Measurements from ENCODE around the gene GUSB.
"Not testable (repeated sequence)": the region's sequence is repeated elsewhere in the genome, so short reads cannot be mapped to it uniquely, and the experiment has no call there.

The GUSB gene

DNA sequence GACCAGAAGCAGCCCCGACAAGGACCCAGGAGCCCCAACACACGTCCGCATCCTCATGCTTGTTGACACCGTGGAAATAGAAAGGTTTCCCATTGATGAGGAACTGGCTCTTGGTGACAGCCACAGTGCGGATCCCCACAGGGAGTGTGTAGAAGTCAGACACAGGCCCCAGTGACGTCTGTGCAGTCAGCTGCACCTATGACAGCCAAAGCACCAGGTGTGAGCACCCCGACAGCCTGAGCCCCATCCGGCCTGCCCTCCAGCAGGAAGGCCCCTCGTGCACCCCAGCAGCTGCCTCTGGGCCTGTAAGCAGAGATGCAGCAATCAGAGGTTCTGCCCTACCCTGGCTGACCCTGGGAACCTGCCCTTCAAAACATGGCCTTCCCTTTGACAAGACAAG, 7.1 kb downstream of the GUSB start:
- no peak for DNase-seq

DNA sequence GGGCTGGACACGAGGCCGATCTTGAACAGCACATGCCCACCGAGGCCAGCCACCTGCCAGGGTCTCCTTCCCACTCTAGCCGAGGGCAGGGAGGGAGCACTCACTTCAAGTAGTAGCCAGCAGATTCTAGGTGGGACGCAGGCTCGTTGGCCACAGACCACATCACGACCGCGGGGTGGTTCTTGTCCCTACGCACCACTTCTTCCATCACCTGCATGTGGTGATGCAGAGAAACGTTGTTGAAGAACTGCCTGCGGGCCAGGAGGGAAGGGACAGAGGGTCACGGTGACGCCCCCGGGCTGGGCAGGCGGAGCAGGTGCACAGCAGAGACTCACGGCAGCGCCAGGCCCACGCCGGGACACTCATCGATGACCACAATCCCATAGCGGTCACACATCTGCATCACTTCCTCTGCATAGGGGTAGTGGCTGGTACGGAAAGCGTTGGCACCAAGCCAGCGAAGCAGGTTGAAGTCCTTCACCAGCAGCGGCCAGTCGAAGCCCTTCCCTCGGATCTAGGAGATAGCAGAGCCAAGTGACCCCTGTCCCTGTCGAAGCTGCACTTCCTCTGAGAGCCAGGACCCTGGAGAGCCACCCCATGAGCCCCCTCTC, 7.7 kb downstream of the GUSB start:
- no peak for DNase-seq

DNA sequence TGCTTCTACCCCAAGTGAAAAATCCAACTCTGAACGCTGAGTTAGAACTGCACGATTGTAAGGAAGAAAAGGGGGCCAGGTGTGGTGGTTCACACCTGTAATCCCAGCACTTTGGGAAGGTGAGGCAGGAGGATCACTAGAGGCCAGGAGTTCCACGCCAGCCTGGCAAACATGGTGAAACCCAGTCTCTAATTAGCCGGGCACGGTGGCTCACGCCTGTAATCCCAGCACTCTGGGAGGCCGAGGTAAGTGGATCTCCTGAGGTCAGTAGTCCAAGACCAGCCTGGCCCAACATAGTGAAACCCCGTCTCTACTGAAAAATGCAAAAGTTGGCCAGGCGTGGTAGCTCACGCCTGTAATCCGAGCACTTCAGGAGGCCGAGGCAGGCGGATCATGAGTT, 9.0 kb downstream of the GUSB start:
- DNase-seq = no peak

DNA sequence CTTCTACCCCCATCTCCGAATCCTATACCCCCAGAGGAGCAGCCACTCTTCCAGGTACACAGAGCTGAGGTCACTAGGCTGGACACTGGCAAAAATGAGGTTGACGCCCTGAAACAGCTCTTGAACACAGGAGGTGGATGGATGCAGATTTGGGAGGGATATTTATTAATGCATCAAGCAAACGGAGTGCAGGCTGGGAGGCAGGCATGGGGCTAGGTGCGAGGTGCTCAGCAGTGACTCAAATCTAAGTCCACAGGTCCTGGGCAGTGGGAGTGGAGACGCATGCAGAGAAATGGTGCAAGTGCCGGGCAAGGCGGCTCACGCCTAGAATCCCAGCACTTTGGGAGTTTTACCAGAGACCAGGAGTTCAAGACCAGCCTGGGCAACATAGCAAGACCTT, 11.0 kb downstream of the GUSB start:
- no peak for DNase-seq

DNA sequence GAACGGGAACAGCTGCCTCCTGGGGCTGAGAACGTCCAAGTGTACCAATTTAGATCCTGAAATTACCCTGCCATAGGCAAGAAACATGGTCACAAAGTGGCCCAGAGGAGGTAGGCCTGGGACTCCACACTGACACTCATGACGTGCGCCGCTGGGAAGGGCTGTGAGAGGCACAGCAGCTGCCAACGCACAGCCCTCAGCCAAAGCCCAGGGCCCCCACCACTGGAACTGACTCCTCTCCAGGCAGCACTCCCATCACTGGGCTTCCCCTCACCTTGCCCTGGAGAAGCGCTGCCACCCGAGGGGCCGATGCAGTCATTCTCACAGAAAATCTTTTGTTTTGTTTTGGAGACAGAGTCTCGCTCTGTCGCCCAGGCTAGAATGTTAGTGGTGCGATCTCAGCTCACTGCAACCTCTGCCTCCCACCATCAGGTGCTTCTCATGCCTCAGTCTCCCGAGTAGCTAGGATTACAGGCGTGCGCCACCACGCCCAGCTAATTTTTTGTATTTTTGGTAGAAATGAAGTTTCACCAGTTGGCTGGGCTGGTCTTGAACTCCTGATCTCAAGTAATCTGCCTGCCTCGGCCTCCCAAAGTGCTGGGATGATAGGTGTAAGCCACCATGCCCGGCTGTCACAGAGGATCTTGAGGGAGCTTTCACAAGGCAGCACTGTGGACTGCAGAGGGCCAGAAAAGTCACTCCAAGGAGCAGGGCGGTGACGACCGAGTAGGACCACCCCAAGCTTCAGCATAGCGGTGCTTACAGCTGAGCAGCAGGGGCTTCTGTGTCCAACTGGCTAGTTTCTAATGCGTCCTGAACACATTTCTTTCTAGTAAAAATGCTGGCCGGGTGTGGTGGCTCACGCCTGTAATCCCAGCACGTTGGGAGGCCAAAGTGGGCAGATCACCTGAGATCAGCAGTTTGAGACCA, 13.5 kb downstream of the GUSB start:
- DNase-seq = no peak

DNA sequence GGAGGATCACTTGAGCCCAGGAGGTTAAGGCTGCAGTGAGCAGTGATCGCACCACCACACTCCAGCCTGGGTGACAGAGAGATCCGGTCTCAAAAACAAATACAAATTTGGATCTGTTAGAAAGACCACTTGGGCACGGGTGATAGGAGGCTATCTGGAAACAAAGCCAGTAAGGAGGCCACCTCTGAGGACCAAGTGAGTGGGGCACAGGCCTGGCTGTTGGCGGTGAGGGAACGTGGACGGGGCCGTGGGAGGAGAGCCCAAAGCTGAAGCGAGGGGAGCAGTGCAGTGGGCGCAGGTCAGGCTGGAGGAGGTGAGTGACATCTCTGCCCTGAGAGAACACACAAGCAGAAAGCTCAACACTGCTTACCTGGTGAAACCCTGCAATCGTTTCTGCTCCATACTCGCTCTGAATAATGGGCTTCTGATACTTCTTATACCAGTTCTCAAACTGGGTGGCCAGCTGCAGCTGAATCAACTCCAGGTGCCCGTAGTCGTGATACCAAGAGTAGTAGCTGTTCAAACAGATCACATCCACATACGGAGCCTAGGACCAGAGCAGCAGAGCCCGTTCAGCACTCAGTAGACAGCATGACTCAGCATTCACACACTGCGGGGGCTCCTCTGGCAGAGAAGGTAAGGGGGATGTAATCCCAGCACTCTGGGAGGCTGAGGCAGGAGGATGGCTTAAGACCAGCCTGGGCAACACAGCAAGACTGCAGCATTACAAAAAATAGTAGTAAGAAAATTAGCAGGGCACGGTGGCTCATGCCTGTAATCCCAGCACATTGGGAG, 14.5 kb downstream of the GUSB start:
- no peak for DNase-seq

DNA sequence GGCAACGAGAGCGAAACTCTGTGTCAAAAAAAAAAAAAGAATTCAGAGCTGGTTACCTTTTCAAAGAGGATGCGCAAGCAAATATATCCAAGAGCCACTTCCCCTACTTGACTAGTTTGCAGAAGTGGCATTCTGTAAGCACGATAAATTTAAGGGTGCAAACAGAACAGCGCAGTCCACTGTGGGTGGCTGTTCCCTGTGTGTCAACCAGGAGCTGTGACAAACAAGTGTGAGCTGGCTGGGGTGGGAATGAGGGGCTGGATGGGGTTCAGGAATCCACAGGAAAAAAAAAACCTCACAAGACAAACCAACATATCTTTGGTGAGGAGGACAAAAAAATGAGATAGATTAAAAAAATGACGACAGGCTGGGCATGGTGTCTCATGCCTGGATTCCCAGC, 15.9 kb downstream of the GUSB start:
- DNase-seq = no peak

DNA sequence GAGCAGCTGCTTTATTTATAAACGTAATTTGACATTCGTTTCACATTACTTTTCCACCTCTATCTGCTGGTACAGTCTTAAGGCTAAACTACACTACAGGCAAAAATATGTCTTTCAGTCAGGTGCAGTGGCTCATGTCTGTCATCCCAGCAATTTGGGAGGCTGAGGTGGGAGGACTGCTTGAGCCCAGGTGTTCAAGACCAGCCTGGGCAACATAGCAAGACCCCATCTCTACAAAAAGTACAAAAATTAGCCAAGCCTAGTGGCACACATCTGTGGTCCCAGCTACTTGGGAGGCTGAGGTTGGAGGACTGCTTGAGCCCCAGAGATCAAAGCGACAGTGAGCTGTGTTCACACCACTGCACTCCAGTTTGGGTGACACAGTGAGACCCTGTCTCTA, 17.3 kb downstream of the GUSB start:
- DNase-seq = not testable (repeated sequence)

DNA sequence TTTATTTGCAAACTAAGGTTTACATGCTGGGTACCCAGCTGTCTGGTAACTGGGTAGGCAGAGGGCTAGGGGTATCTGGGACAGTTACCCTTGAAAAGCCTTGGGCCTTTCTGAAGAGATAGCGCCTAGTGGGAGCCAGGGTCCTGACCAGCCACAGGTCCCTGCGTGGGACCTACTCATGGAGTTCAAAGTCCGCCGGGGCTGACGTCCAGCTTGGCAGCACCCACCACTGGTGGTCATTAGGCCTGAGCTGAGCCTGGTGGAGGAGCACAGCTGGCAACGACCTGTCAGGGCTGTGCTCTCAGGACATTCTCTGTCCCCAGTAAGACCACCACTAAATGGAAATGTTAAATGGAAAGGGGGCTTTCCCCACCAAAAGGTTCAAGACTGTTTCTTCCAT, 20.0 kb downstream of the GUSB start:
- no peak for DNase-seq

DNA sequence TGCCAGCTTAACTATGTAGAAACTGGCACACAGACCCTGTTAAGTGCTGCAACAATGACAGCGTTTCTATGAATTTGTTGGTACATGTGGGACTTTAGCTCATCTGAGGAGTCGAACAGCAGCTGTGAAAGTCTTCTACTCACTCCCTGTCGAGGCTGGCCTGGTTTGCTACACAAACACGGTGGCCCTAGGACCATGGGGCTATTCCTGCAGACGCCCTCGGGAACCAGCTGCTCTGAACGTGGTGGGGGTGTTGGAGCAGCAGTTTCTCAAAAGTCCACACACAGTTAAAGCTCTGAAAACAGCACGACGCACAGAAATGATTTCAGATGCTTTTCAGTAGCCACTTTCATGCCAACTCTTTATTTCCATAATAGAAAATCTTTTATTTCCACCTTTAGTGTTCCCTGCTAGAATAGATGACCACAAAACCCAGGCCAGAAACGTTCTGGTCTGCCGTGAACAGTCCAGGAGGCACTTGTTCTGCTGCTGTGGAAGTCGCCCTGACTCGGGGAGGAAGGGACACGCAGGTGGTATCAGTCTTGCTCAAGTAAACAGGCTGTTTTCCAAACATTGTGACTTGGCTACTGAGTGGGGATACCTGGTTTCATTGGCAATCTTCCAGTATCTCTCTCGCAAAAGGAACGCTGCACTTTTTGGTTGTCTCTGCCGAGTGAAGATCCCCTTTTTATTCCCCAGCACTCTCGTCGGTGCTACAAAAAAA, 21.5 kb downstream of the GUSB start:
- DNase-seq = no peak

DNA sequence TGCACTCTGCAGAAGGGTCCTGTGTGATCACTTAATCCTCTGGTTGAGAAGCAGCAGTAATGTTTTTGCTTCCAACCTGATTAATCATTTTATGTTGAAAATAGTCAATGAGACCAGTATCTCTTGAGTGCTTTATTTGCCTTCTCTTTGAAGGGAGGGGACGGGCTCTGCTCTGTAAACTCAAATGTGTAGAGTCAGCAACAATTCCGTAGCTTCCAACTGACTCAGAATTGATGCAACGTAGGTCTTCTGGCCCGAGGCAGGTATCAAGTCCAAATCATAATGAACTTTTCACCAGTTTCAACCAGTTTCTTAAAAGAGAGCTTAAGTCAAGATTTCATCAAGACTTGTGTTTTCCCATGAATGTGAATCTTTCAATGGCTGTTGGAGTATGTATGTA, 26.3 kb downstream of the GUSB start:
- DNase-seq = no peak

DNA sequence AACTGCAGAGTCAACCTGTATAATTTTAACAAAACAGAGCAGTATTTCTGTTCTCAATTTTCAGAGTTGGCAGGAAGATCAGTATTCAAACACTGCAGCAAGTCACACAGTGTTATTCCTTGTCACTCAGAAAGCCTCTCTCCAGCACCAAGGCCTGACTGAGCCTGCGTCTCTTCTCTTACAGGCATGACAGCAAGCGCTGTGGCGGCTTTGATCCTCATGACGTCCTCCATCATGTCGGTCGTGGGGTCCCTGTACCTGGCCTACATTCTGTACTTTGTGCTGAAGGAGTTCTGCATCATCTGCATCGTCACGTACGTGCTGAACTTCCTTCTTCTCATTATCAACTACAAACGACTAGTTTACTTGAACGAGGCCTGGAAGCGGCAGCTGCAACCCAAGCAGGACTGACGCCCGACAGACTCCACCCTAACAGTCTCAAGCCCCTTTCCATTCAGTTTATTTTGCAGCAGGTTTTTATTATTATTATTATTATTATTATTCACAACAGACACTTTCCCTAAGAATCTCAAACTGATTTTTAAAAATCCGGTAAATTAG, 28.0 kb downstream of the GUSB start:
- DNase-seq = no peak

DNA sequence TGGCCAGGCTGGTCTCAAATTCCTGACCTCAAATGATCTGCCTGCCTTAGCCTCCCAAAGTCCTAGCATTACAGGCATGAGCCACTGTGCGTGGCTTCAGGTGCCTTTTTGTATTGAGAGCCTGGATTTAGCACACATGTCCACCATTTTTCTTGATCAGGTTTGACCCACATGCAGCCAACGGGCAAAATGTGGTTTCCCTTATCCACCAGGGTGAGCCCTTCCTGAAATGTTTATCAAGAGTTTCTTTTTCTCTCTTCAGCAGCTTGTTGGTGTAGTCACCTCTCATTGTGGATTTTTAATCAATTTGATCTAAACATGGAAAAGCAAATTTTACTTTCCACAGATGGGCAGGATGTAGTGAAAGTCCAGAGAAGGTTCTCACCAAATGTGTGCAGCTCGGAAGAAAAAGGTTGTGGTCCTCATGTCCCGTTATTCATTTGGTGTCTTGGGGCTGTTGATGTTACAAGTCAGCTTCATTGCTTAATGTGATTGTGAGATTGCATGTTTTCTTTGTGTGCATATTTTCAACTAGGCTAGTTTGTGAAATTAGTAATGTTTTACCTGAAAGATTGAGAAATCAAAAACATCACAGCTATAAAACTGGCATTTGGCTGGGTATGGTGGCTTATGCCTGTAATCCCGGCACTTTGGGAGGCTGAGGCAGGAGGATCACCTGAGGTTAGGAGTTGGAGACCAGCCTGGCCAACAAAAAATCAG, 28.9 kb downstream of the GUSB start:
- no peak for DNase-seq

DNA sequence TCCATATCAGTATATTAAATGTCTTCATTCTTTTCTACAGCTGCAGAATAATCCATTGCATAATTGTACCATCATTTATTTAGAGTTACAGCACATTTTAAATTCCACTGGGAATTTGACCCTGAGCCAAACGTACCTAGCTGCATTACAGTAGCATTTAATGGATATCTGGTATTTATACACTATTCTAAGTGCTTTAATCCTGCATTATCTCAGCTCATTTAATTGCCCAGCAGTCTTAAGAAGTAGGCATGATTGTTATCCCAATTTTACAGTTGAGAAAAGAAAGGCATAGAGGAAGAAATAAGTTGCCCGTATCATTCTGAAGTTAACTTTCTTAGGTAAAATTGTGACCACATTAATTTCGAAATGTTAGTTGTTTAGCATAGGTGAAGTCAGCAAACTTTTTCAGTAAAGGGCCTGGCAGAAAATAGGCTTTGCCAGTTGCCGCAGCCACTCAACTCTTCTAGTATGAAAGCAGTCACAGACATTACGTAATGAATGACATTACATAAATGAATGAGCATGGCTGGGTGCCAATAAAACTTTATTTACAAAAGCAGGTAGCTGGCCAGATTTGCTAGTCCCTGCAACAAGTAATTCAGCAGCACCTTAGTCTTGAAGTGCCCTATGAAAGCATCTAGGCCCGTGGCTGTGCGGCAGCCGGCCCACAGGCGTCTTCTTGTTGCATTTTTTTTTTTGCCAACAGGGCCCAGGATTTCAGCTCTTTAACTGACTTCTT, 30.0 kb downstream of the GUSB start:
- DNase-seq = no peak

DNA sequence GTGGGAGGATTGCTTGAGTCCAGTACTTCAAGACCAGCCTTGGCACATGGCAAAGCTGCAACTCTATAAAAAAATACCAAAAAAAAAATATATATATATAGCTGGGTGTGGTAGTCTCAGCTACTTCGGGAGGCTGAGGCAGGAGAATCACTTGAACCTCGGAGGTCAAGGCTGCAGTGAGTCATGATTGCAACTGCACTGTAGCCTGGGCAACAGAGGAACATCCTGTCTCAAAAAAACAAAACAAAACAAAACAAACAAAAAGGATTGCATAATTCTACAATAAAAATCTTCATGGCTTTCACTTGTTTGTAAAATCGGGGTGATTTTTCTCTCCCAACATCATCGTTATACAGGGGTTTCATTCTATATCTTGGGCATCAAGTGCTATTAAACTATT, 35.1 kb downstream of the GUSB start:
- no peak for DNase-seq

DNA sequence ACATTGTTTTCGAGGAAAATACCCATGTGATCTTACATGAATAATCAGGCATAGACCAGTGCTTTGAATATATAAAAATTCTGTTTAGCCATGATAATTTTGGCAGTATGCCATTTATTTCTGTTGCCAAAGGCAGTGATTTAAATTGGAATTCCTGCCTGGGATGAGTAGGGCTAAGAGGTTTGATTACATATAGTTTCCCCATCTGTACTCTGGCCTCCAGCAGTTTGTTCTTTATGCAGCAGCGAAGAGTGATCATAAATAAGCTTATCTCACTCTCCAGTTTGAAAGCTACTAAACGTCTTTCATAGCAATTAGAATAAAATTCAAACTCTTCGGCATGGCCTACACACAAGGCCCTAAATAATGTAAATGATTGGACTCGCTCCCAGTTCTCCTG, 36.2 kb downstream of the GUSB start:
- DNase-seq = not testable (repeated sequence)

DNA sequence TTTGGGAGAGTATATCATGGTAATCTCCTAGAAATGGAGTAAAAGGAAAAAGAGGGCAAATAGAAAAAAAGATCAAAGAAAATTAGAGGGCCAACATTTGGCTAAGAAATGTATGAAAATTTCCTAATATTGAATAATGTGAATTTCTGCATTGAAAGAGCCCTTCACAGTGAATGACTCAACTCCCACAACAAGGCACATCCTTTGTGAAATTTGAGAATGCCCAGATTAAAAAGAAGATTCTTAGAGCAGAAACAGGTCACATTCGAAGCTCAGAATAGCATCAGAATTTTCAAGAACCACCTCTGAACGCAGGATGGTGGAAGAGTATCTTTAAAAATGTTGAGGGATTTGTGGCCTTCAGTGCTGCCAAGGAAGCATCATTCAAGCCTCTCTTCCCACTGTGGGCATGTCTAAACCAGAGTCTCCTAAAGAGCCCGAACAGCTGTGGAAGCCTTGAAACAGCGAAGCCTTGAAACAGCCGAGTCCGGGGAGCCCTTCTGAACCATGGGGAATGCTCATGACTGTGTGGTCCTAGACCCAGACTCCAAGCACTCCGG, 43.6 kb downstream of the GUSB start:
- no peak for DNase-seq

DNA sequence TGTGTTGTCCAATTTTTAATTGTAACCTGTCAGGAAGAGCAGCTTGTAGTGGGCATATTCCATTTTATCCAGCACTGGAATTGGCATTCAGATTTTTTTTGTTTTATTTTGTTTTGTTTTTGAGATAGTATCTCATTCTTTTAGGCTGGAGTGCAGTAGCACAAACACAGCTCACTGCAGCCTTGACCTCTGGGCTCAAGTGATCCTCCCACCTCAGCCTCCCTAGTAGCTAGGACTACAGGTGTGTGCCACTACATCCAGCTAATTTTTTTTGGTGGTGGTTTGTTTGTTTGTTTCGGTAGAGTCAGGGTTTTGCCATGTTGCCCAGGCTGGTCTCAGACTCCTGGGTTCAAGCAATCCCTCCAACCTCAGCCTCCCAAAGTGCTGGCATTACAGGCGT, 44.7 kb downstream of the GUSB start:
- no peak for DNase-seq

DNA sequence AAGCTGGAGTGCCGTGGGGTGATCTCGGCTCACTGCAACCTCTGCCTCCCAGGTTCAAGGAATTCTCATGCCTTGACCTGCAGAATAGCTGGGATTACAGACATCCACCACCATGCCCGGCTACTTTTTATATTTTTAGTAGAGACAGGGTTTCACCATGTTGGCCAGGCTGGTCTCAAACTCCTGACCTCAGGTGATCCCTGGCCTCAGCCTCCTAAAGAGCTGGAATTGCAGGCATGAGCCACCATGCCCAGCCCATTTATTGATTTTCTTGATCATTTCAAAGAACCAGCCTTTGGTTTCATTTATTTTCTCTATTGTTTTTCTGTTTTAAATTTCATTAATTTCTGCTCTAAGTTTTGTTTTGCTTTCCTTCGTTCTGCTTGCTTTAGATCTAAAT, 50.3 kb downstream of the GUSB start:
- DNase-seq = no peak

DNA sequence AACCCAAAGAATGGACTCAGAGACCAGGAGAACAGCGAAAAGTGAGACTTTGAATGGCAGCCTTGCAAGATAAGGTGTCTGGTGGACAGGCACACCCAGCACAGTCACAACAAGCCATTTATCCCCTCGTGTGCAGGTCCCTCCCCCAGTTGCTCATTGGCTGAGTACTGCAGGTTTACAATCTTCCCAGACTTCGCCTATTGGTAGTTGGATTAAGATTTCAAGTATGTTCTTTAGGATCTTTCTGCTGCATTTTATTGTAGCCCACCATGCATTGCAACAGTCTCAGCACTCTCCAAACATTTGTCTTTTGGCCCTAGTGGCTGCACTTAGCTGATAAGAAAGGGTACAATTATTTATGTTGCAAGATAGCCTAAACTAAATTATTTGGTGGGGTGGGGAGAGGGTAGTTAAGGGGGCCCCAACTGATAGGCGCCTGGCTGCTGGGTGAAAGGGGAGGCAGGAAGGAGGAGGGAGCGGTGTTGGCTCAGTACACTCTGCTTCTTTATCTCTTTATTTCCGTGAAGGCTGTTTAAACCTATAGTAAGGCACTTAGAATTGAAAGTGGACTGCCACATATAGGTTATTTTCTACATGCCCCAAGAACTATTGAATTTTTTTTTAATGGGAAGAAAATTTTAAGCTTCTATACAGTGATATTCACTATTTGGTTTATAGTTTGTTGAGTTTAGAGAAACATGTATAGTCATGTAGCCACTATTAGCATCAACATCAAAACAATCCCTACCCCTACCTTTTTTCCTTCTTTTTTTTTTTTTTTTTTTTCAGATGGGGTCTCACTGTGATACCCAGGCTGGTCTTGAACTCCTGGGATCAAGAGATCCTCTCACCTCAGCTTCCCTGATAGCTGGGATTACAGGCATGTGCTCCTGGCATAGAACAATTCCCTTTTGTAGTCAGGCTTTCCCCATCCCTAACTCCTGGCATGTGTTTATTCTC, 54.2 kb downstream of the GUSB start:
- DNase-seq = no peak

Data from activated CD4-positive, CD25-positive, alpha-beta regulatory T cell treated with anti-CD3 and anti-CD28 coated beads, Interleukin-2, amount 50 U/mL, for 72 hours (primary cell).